Choroid plexus epithelial cell (primary cell): ENCODE data around the gene MOBP.

Experiments used
- DNase-seq: peaks from one replicate; pipeline ENCODE4 v3.0.0-alpha.2; 2010; ENCODE audit warnings: low read depth
- H3K4me3 ChIP-seq: 2 replicates; pipeline ENCODE4 v1.5.1; 2011; ENCODE audit warnings: low read depth, mild to moderate bottlenecking, control low read depth, low read length, moderate library complexity
- TF ChIP-seq, protein P1 (sequence below): conservative IDR thresholded peaks from 2 replicates; pipeline ENCODE4 v1.5.1; 2011; ENCODE audit warnings: low read depth, mild to moderate bottlenecking, control low read depth, inconsistent platforms, low read length, moderate library complexity

The MOBP gene

DNA sequence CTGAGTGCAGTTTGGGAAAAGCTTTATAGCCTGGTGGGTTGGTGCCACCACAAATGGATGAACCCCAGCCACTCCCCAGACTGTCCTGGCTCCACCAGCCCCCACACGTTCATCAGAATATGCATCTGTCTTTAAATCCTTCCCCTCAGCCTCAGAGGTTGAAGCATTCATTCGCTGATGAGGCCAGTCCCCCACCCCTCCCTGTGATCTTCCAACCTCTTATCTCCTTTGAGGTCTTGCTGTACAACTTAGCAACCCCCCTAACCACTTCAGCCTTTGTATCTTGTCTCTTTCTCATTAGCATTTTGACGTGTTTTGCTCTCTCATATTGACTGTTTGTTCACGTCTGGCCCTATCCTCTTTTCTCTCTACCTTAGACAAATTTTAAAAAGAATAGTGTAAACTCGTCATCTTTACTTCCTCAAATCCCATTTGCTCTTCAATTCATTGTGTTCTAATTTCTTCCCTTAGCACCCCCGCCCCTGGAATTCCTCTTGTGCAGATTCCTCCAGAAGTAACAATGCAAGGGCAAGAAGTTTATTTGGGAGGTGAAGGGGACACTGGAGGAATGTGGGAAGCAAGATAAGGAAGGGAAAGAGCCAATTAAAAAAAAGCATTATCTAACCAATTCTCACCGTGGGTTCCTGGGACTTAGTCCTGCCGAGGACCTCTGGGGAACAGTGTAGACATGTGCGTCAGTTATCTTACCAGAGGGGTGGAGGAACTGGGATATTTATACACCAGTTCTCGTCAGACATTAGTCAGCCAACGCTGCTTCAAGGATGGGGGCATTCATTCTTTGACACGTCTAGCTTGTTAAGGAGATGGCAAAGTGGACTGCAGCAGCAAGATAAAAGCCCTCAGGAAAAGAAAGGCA is 38.6 kb downstream of the MOBP start:
- H3K4me3 ChIP-seq, result no peak overlapping the region
- TF ChIP-seq, protein P1, sequence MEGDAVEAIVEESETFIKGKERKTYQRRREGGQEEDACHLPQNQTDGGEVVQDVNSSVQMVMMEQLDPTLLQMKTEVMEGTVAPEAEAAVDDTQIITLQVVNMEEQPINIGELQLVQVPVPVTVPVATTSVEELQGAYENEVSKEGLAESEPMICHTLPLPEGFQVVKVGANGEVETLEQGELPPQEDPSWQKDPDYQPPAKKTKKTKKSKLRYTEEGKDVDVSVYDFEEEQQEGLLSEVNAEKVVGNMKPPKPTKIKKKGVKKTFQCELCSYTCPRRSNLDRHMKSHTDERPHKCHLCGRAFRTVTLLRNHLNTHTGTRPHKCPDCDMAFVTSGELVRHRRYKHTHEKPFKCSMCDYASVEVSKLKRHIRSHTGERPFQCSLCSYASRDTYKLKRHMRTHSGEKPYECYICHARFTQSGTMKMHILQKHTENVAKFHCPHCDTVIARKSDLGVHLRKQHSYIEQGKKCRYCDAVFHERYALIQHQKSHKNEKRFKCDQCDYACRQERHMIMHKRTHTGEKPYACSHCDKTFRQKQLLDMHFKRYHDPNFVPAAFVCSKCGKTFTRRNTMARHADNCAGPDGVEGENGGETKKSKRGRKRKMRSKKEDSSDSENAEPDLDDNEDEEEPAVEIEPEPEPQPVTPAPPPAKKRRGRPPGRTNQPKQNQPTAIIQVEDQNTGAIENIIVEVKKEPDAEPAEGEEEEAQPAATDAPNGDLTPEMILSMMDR, result no peak
- peak; percentile 40 for DNase-seq

DNA sequence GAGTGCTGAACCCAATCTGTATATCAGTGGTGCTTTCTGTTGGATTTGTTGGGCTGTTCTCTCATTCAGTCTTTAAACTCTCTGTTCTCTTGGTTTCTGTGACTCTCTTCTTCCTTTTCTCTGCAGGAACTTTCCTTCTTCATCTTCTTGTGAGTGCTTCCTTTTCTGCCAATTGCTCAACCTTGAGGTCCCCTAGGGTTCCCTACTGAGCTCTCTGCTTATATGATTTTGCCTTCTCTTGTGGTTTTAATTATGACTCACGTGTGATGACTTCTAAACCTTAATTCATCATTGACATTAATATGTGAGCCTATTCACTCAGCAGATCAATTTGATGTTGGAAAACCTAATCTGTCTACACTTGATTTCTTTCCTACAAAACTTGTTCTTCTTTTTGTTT is 39.4 kb downstream of the MOBP start:
- no peak overlapping the region for H3K4me3 ChIP-seq
- TF ChIP-seq, protein P1, result no peak
- no peak for DNase-seq

DNA sequence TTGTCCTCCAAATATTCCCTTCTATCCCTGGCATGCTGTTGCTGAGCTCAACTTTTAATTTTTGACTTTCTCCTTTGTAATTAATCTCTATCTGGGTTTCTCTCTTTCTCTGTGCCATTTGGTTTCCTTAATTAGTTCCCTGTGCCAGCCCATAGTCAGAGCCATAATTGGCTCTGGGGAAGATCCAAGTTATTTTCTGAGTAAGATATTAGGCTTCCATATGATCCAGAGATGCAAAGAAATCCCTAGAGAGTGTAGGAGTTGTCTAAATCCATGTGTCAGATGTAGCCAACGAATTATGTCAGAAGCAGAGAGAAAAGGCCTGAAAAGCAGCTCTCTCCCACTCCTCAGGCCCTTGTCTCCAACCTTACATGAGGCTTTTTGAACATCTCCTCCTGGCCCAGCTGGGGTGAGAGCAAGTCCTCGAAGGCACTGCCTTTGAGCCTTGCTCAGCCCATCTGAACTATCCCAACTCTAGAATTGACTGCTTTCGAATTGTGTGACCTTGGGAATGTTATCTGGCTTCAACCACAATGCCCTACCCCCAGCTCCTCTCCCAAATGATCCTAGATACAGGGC is 46.4 kb downstream of the MOBP start:
- TF ChIP-seq, protein P1, result no peak
- no peak for DNase-seq

DNA sequence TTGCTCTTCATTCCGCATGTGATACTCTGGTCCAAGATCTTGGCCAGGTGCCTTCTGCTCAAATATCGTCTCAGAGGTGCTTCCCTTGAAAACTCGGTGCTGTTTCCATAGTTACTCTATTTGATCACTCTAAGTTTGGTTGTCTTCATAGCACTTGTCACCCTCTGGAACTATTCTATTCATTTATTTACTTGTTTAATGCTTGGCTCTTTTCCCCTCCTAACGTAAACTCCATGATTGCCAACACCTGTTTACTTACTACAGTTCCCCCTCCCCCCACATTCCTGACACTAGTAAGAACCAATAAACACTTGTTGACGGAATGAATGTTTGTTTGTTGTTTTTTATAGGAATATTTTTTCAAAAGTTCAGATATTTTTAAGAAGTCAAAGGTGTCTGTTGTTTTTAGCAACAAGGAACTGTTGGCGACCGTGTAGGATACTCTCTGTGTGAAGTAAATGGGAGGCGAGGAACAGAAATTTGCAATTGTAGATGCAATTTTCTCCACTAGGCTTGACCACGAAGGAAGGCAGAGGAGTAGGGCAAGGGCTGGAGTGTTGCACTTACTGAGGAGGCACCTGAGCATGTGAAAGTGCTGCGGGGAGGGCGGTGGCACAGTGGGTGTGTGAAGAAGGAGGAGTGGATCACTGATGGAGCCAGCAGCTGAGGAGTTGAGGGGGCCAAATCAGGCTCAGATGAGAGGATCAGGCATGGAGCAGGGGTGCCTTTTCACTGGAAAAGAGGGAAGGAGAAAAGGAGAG is 48.4 kb downstream of the MOBP start:
- DNase-seq, result no peak
- TF ChIP-seq, protein P1, result no peak
- no peak overlapping the region for H3K4me3 ChIP-seq

More for the DNA sequence above, 46.4 kb downstream of the MOBP start:
- H3K4me3 ChIP-seq, result no peak overlapping the region

DNA sequence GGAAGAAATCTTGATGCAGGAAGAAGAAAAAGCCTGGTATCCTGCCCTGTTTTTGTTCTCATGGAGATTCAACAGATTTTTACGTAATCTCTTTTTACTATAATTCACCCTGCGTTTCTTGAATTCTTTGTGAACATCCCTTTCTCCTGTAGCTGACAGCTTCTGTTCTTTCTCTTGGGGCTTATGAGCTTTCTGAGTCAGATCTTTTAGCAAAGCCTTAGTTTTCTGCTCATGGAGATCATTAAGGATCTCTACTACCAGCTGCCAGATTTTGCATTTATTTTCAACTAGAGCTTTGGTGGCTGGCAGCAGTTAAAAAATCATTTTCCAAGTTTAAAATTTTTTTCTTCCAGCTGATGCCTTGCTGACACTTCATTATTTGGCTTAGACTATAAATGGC is 51.6 kb downstream of the MOBP start:
- no peak for DNase-seq
- TF ChIP-seq, protein P1, result no peak
- no peak overlapping the region for H3K4me3 ChIP-seq

DNA sequence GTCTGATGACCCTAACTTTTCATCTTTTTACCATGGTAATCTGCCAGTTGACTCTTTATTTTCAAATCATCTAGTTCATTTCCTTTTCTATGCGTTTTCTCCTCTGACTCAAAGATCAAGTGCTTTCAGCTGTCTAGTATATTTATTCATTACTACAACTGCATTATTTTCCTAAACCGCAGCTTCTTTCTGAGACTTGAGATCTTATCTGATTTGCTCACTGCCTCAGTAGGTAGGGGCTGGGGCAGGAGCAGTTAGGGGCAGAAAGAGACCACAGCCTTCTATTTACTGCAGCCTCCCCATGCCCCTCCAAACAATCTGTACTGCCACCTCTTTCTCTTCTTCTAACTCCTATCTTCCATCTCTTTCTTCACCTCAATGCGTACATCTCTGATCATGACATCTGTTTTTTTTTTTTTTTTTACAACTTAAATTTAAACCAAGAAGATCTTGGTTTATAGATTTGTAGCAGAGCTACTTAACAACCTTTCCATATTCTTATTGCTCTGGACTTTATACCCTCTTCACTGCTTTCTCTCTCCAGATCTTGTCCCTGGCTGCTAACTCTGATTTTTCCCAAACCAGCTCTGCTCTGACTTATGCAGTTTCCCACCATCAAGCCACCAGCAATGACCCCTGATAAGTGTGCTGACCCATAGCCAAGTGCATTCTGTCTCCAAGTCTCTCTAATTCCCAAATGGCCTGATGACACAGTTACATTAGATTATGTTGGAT is 52.2 kb downstream of the MOBP start:
- no peak for DNase-seq
- H3K4me3 ChIP-seq, result no peak overlapping the region
- TF ChIP-seq, protein P1, result no peak
